Measurements from ENCODE around the gene MICU1. TPM values are rescaled to one million over a fixed set of nuclear protein-coding genes. Genes with fewer than 3 reads are reported as not detected.

MICU1 gene
- total and polyA plus RNA-seq, 2 of the 13 experiments (the other 11 are each of a cell fraction or from before 2014, with no cell fraction given): 32.5 to 56.1 TPM

- no peak for TF ChIP-seq ZNF143 (CRISPR knock-in tag; IDR thresholded peaks at IDR 0.05)
- no peak for TF ChIP-seq RBAK (CRISPR knock-in tag; IDR thresholded peaks at IDR 0.05)
- TF ChIP-seq RXRB (CRISPR knock-in tag; IDR thresholded peaks at IDR 0.05; ENCODE audit: borderline replicate concordance): no peak
- TF ChIP-seq ZBTB37 (CRISPR knock-in tag; IDR thresholded peaks at IDR 0.05): no peak
- no peak for TF ChIP-seq THRA (CRISPR knock-in tag; IDR thresholded peaks at IDR 0.05; ENCODE audit: borderline replicate concordance)
- TF ChIP-seq ZNF224 (CRISPR knock-in tag; IDR thresholded peaks at IDR 0.05): no peak
- TF ChIP-seq ZNF629 (CRISPR knock-in tag; conservative IDR thresholded peaks at IDR 0.05): no peak
- no peak for TF ChIP-seq ZBTB21 (CRISPR knock-in tag; IDR thresholded peaks at IDR 0.05)
- TF ChIP-seq CCAR2 (optimal IDR thresholded peaks at IDR 0.05; ENCODE audit: low read depth, low read length): no peak
- no peak for TF ChIP-seq PRPF4 (IDR thresholded peaks at IDR 0.05; ENCODE audit: low read depth, low read length, poor library complexity, severe bottlenecking)
- TF ChIP-seq ZNF776 (CRISPR knock-in tag; IDR thresholded peaks at IDR 0.05): no peak
- ChIA-PET POLR2A (no interaction called here), CTCF (ENCODE audit: low intra/inter-chr PET ratio, low total read pairs) (no interaction called here)
- 76% methylated on average over 3 of the region's 3 CpGs for WGBS (ENCODE audit: low lambda C conversion rate)
- Histone ChIP-seq H3K4me2 (ENCODE audit: low read depth, low read length) (no peak overlapping the region), H3K27me3 (ENCODE audit: control insufficient read depth in 1 of 2, insufficient read depth in 2 of 2, low read length in 2 of 2) (no peaks in the 10 kb centered on the region), H3K36me3 (replicated peaks in 1 of 2; ENCODE audit: control insufficient read depth in 1 of 2, insufficient read depth in 2 of 2, low read length in 2 of 2) (peaks cover 2 to 8% of the 10 kb centered on the region in 2 experiments; a peak in 1 of 5 replicates), H3K9ac (ENCODE audit: insufficient read depth, low read depth, low read length) (no peak overlapping the region), H3K4me1 (ENCODE audit: insufficient read depth, low read length) (no peaks in the 10 kb centered on the region), H3K9me3 (ENCODE audit: low read length) (no peaks in the 10 kb centered on the region), H4K20me1 (ENCODE audit: insufficient read depth, low read length) (no peaks in the 10 kb centered on the region), H3K4me3 (replicated peaks in 1 of 3; ENCODE audit: insufficient read depth in 1 of 3, low read depth in 2 of 3, low read length in 3 of 3) (no peak overlapping the region), H2AFZ (ENCODE audit: low read length) (no peak overlapping the region), H3K27ac (ENCODE audit: extremely low read length, insufficient read depth, low read length) (no peak overlapping the region), H3K79me2 (ENCODE audit: insufficient read depth, low read length) (no peaks in the 10 kb centered on the region)
- ATAC-seq: no peak
- FAIRE-seq: no peak
- no TSS peak for BruUV-seq (replicated peaks)
- intact Hi-C loops (cut with micrococcal nuclease; ENCODE audit: unreplicated experiment) (no loop called here), in situ Hi-C loops (cut with HindIII; ENCODE audit: extremely low pct_ligation_motif_present, low pct_unique_long_range_greater_than_20kb) (no loop called here)
- no peak for DNase-seq (ENCODE audit: low spot score)
These were observed 238.8 kb downstream of the MICU1 start for GRCh38 chr10:72386916-72387586.

Data from HepG2 (cell line).